Measurements from ENCODE around the gene AFDN.

The AFDN gene

GRCh38 chr6:167934426-167934864 is 107.7 kb downstream of the AFDN start:
- Histone ChIP-seq H3K36me3 (ENCODE audit: insufficient read depth, low read length) (no peaks in the 10 kb centered on the region), H3K79me2 (ENCODE audit: insufficient read depth, low read length) (no peaks in the 10 kb centered on the region), H3K27me3 (ENCODE audit: insufficient read depth, low read length, poor library complexity, severe bottlenecking) (no peaks in the 10 kb centered on the region), H3K4me3 (ENCODE audit: low read length, poor library complexity, severe bottlenecking) (no peak overlapping the region), H3K4me2 (ENCODE audit: low read depth, low read length, poor library complexity, severe bottlenecking) (no peak overlapping the region), H3K9me3 (ENCODE audit: insufficient read depth, low read depth, low read length) (0 out of 2 replicates have a peak, but pooled peaks cover 3% of the 10 kb centered on the region), H3K4me1 (ENCODE audit: insufficient read depth, low read length, poor library complexity, severe bottlenecking) (no peaks in the 10 kb centered on the region), H3K9ac (ENCODE audit: low read depth, low read length, poor library complexity, severe bottlenecking) (no peak overlapping the region), H2AFZ (ENCODE audit: low read length) (no peak overlapping the region), H3F3A (ENCODE audit: low read depth) (no peaks in the 10 kb centered on the region), H4K20me1 (ENCODE audit: insufficient read depth, low read length, poor library complexity, severe bottlenecking) (no peaks in the 10 kb centered on the region), H3K9me2 (replicated peaks; ENCODE audit: low read depth, low read length) (no peaks in the 10 kb centered on the region)
- TF ChIP-seq EZH2phosphoT487 (IDR thresholded peaks at IDR 0.05; ENCODE audit: borderline replicate concordance): no peak
- TF ChIP-seq CTCF (conservative IDR thresholded peaks at IDR 0.05; ENCODE audit: low read length): no peak

- Histone ChIP-seq H3K9me2 (replicated peaks; ENCODE audit: low read depth, low read length) (no peaks in the 10 kb centered on the region), H3K36me3 (ENCODE audit: insufficient read depth, low read length) (no peaks in the 10 kb centered on the region), H3K27me3 (ENCODE audit: insufficient read depth, low read length, poor library complexity, severe bottlenecking) (no peaks in the 10 kb centered on the region), H3K4me2 (ENCODE audit: low read depth, low read length, poor library complexity, severe bottlenecking) (no peak overlapping the region), H4K20me1 (ENCODE audit: insufficient read depth, low read length, poor library complexity, severe bottlenecking) (no peaks in the 10 kb centered on the region), H3K4me3 (ENCODE audit: low read length, poor library complexity, severe bottlenecking) (no peak overlapping the region), H3K4me1 (ENCODE audit: insufficient read depth, low read length, poor library complexity, severe bottlenecking) (no peaks in the 10 kb centered on the region), H3F3A (ENCODE audit: low read depth) (no peaks in the 10 kb centered on the region), H3K9ac (ENCODE audit: low read depth, low read length, poor library complexity, severe bottlenecking) (no peak overlapping the region), H2AFZ (ENCODE audit: low read length) (no peak overlapping the region), H3K79me2 (ENCODE audit: insufficient read depth, low read length) (no peaks in the 10 kb centered on the region), H3K9me3 (ENCODE audit: insufficient read depth, low read depth, low read length) (0 out of 2 replicates have a peak, but pooled peaks cover 3% of the 10 kb centered on the region)
- TF ChIP-seq EZH2phosphoT487 (IDR thresholded peaks at IDR 0.05; ENCODE audit: borderline replicate concordance): no peak
- TF ChIP-seq CTCF (conservative IDR thresholded peaks at IDR 0.05; ENCODE audit: low read length): no peak
Observed at GRCh38 chr6:167936051-167936450, 109.3 kb downstream of the AFDN start.

- H3K79me2 ChIP-seq (ENCODE audit: insufficient read depth, low read length): no peaks in the 10 kb centered on the region
- no peak overlapping the region for H3K9ac ChIP-seq (ENCODE audit: low read depth, low read length, poor library complexity, severe bottlenecking)
- no peak overlapping the region for H3K4me2 ChIP-seq (ENCODE audit: low read depth, low read length, poor library complexity, severe bottlenecking)
- TF ChIP-seq EZH2phosphoT487 (IDR thresholded peaks at IDR 0.05; ENCODE audit: borderline replicate concordance) (no peak), CTCF (conservative IDR thresholded peaks at IDR 0.05; ENCODE audit: low read length) (no peak)
- H4K20me1 ChIP-seq (ENCODE audit: insufficient read depth, low read length, poor library complexity, severe bottlenecking): no peaks in the 10 kb centered on the region
- H3K4me1 ChIP-seq (ENCODE audit: insufficient read depth, low read length, poor library complexity, severe bottlenecking): no peaks in the 10 kb centered on the region
- no peak overlapping the region for H2AFZ ChIP-seq (ENCODE audit: low read length)
- H3F3A ChIP-seq (ENCODE audit: low read depth): no peaks in the 10 kb centered on the region
- H3K36me3 ChIP-seq (ENCODE audit: insufficient read depth, low read length): no peaks in the 10 kb centered on the region
- no peaks in the 10 kb centered on the region for H3K27me3 ChIP-seq (ENCODE audit: insufficient read depth, low read length, poor library complexity, severe bottlenecking)
- no peak overlapping the region for H3K4me3 ChIP-seq (ENCODE audit: low read length, poor library complexity, severe bottlenecking)
- H3K9me2 ChIP-seq (replicated peaks; ENCODE audit: low read depth, low read length): no peaks in the 10 kb centered on the region
- H3K9me3 ChIP-seq (ENCODE audit: insufficient read depth, low read depth, low read length): 0 out of 2 replicates have a peak, but pooled peaks cover 3% of the 10 kb centered on the region
Observed at GRCh38 chr6:167937301-167937700, 110.6 kb downstream of the AFDN start.
